CD14-positive monocyte (primary cell): ENCODE data around the gene EPM2A. TPM values are rescaled to one million over a fixed set of nuclear protein-coding genes. Genes with fewer than 3 reads are reported as not detected.

Experiments
- DNase-seq, 3 donors: peaks; one replicate each; pipeline ENCODE4 v3.0.0-alpha.2; 2011 to 2022
- H2AFZ ChIP-seq: 2 replicates; pipeline ENCODE4 v1.6.0; 2012; ENCODE audit warnings: mild to moderate bottlenecking, low read depth, low read length, inconsistent platforms; ENCODE audit not compliant: insufficient read depth, poor library complexity, severe bottlenecking
- H3K27ac ChIP-seq, 2 donors: 1 replicate in 1 of 2; 2 replicates in 1 of 2; pipeline ENCODE4 v1.5.1; 2012 to 2013; ENCODE audit warnings: low read length in 2 of 2, control low read depth in 1 of 2, inconsistent platforms in 1 of 2, low read depth in 1 of 2, mild to moderate bottlenecking in 1 of 2
- H3K27me3 ChIP-seq, 2 donors: one replicate each; pipeline versions ENCODE4 v1.6.0 to v1.6.1; 2011 to 2013; ENCODE audit warnings: low read length in 2 of 2; ENCODE audit not compliant: control insufficient read depth in 2 of 2, insufficient read depth in 2 of 2
- H3K36me3 ChIP-seq, 2 donors: replicated peaks in 1 of 2; 1 replicate in 1 of 2; 2 replicates in 1 of 2; pipeline versions ENCODE4 v1.5.1 to v1.6.1; 2012 to 2013; ENCODE audit warnings: low read length in 2 of 2, control low read depth in 1 of 2, inconsistent platforms in 1 of 2, mild to moderate bottlenecking in 1 of 2; ENCODE audit not compliant: insufficient read depth in 2 of 2, control insufficient read depth in 1 of 2
- H3K4me1 ChIP-seq, 2 donors: 1 replicate in 1 of 2; 2 replicates in 1 of 2; pipeline versions ENCODE4 v1.5.1 to v1.6.1; 2012 to 2013; ENCODE audit warnings: low read length in 2 of 2, control low read depth in 1 of 2, inconsistent platforms in 1 of 2, mild to moderate bottlenecking in 1 of 2, moderate library complexity in 1 of 2; ENCODE audit not compliant: insufficient read depth in 2 of 2, control insufficient read depth in 1 of 2
- H3K4me2 ChIP-seq: replicated peaks from 2 replicates; pipeline ENCODE3; 2012; ENCODE audit warnings: low read length, moderate library complexity, mild to moderate bottlenecking; ENCODE audit not compliant: poor library complexity, severe bottlenecking; ENCODE audit errors: extremely low read depth
- H3K4me3 ChIP-seq, 3 experiments: fragments of 200-600 bp in 1 of 3; sonication (generic) in 1 of 3; replicated peaks in 1 of 3; 1 replicate in 2 of 3; 2 replicates in 1 of 3; pipeline ENCODE4 v1.5.1; 2011 to 2013; ENCODE audit warnings: low read length in 3 of 3, mild to moderate bottlenecking in 3 of 3, control low read depth in 2 of 3, low read depth in 2 of 3, inconsistent platforms in 1 of 3, moderate library complexity in 1 of 3
- H3K79me2 ChIP-seq: 2 replicates; pipeline ENCODE4 v1.6.0; 2012; ENCODE audit warnings: mild to moderate bottlenecking, control low read depth, inconsistent platforms, low read length, moderate library complexity; ENCODE audit not compliant: insufficient read depth
- H3K9ac ChIP-seq: 2 replicates; pipeline ENCODE4 v1.6.0; 2017; ENCODE audit warnings: low read length, mild to moderate bottlenecking; ENCODE audit not compliant: insufficient read depth, poor library complexity, severe bottlenecking
- H3K9me3 ChIP-seq, 2 donors: replicated peaks in 1 of 2; 1 replicate in 1 of 2; 2 replicates in 1 of 2; pipeline versions ENCODE4 v1.5.1 to v1.6.1; 2012 to 2013; ENCODE audit warnings: low read length in 2 of 2, control low read depth in 1 of 2; ENCODE audit not compliant: control insufficient read depth in 1 of 2, insufficient read depth in 1 of 2
- H4K20me1 ChIP-seq: 2 replicates; pipeline ENCODE4 v1.6.0; 2012; ENCODE audit warnings: mild to moderate bottlenecking, low read length, control low read depth, moderate library complexity; ENCODE audit not compliant: insufficient read depth
- H3K27ac Mint-ChIP-seq, 7 donors: one replicate each; pipeline ENCODE4 v1.8.0; 2020; ENCODE audit warnings: mild to moderate bottlenecking in 7 of 7, mixed read lengths in 7 of 7, moderate library complexity in 6 of 7, inconsistent platforms in 2 of 7
- H3K27me3 Mint-ChIP-seq, 3 donors: one replicate each; pipeline ENCODE4 v1.8.0; 2021 to 2022; ENCODE audit warnings: low read depth in 3 of 3, mild to moderate bottlenecking in 3 of 3, mixed read lengths in 3 of 3, moderate library complexity in 3 of 3, inconsistent platforms in 1 of 3
- H3K36me3 Mint-ChIP-seq, 2 donors: one replicate each; pipeline ENCODE4 v1.8.0; 2020; ENCODE audit warnings: mixed read lengths in 2 of 2, inconsistent platforms in 1 of 2, mild to moderate bottlenecking in 1 of 2
- H3K4me1 Mint-ChIP-seq: one replicate; pipeline ENCODE4 v1.8.0; 2020; ENCODE audit warnings: mild to moderate bottlenecking, mixed read lengths
- H3K4me3 Mint-ChIP-seq, 2 donors: one replicate each; pipeline ENCODE4 v1.8.0; 2020; ENCODE audit warnings: mild to moderate bottlenecking in 2 of 2, mixed read lengths in 2 of 2, moderate library complexity in 1 of 2
- H3K9me3 Mint-ChIP-seq, 7 donors: one replicate each; pipeline ENCODE4 v1.8.0; 2020 to 2022; ENCODE audit warnings: mixed read lengths in 7 of 7, mild to moderate bottlenecking in 6 of 7, moderate library complexity in 6 of 7, inconsistent platforms in 2 of 7
- WGBS: methylation state at CpG from one replicate; pipeline ENCODE4 v1.1.5; 2013; ENCODE audit warnings: missing lambda C conversion rate; ENCODE audit not compliant: insufficient coverage; 5-methylcytosine and 5-hydroxymethylcytosine counted together
- intact Hi-C, 2 donors: fragments of 100-400 bp; cut with micrococcal nuclease; formaldehyde crosslinking; loops; one replicate each; pipeline versions ENCODE4 v1.15.0 to v1.15.1; 2023
- polyA plus RNA-seq, 3 donors: library from polyadenylated mRNA; depleted of rRNA in 1 of 3; unstranded in 2 of 3; stranded (reverse) in 1 of 3; fragments of 300-500 nt in 2 of 3; fragments of >200 nt in 1 of 3; fragmentation: Illumina TruSeq in 2 of 3; gene quantifications; 1 replicate in 2 of 3; 2 replicates in 1 of 3; pipeline ENCODE4 v1.2.3, GENCODE V29; 2012 to 2021
- TF ChIP-seq, protein P1 (sequence below): fragments of 200-600 bp; IDR thresholded peaks from one replicate; pipeline ENCODE4 v1.8.0; 2022; ENCODE audit warnings: antibody characterized with exemption, mild to moderate bottlenecking

EPM2A gene
- polyA plus RNA-seq, 3 donors = 2.5 to 4.1 (median 3.2) TPM

DNA sequence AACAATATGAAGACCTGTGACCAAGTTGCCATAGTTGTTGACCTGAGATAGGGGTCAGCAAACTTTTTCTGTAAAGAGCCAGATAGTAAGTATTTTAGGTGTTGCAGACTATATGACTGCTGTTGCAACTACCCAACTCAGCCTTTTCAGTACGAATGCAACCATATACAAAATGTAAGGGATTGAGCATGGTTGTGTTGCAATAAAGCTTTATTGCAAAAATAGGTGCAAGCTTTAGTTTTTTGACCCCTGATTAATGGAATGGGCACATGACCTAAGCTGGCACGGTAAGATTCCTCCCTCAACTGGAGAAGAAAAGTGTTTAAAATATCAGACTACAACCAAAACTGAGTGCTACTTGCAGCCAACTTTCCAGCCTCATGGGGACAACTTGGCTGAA lies 17.3 kb upstream of the EPM2A start:
- Histone ChIP-seq H3K9ac (no peak overlapping the region), H2AFZ (no peak overlapping the region), H3K27ac (no peak overlapping the region), H3K4me3 (no peak overlapping the region), H3K4me2 (no peak overlapping the region), H3K27me3 (no peaks in the 10 kb centered on the region), H3K79me2 (no peaks in the 10 kb centered on the region), H3K36me3 (no peaks in the 10 kb centered on the region), H3K9me3 (no peaks in the 10 kb centered on the region), H3K4me1 (peaks cover 23% of the 10 kb centered on the region in 2 donors), H4K20me1 (no peaks in the 10 kb centered on the region)
- Mint-ChIP-seq H3K9me3 (no peaks in the 10 kb centered on the region), H3K4me3 (no peak overlapping the region), H3K4me1 (peaks cover 31% of the 10 kb centered on the region), H3K27ac (no peak overlapping the region), H3K27me3 (peaks cover 0 to 2% (median 0%) of the 10 kb centered on the region in 3 donors), H3K36me3 (no peaks in the 10 kb centered on the region)
- DNase-seq = no peak
- no CpG with 5 or more reads among the region's 2 CpGs for WGBS
- TF ChIP-seq, protein P1, sequence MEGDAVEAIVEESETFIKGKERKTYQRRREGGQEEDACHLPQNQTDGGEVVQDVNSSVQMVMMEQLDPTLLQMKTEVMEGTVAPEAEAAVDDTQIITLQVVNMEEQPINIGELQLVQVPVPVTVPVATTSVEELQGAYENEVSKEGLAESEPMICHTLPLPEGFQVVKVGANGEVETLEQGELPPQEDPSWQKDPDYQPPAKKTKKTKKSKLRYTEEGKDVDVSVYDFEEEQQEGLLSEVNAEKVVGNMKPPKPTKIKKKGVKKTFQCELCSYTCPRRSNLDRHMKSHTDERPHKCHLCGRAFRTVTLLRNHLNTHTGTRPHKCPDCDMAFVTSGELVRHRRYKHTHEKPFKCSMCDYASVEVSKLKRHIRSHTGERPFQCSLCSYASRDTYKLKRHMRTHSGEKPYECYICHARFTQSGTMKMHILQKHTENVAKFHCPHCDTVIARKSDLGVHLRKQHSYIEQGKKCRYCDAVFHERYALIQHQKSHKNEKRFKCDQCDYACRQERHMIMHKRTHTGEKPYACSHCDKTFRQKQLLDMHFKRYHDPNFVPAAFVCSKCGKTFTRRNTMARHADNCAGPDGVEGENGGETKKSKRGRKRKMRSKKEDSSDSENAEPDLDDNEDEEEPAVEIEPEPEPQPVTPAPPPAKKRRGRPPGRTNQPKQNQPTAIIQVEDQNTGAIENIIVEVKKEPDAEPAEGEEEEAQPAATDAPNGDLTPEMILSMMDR = no peak
- intact Hi-C loops = no loop called here

DNA sequence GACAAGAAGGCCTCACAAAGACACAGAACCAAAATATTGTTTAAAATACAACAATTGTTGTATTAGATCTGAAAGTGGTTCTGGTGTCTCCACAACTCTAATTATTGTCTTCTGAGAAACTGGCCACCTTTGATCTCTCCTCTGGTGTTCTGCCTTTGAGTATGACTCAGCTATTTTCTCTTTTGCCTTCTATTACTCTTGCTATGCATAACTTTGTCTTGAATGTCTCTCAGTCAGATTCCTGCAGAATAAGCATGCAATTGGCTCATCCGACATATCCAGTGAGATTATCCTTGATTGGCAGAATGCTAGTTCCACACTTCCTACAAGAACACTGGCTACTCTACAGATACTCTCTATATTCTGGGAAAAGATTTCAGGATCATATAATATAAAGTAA lies 14.3 kb upstream of the EPM2A start:
- Histone ChIP-seq H3K36me3 (no peaks in the 10 kb centered on the region), H3K27me3 (no peaks in the 10 kb centered on the region), H3K9me3 (no peaks in the 10 kb centered on the region), H3K4me2 (peak overlapping the region; percentile 18), H3K27ac (no peak overlapping the region), H4K20me1 (no peaks in the 10 kb centered on the region), H3K9ac (no peak overlapping the region), H2AFZ (peak overlapping the region; percentile 1), H3K79me2 (no peaks in the 10 kb centered on the region), H3K4me3 (no peak overlapping the region), H3K4me1 (peaks cover 3 to 8% of the 10 kb centered on the region in 2 donors)
- Mint-ChIP-seq H3K27me3 (peaks cover 0 to 2% (median 0%) of the 10 kb centered on the region in 3 donors), H3K36me3 (no peaks in the 10 kb centered on the region), H3K4me3 (no peak overlapping the region), H3K4me1 (peaks cover 8% of the 10 kb centered on the region), H3K27ac (no peak overlapping the region), H3K9me3 (no peaks in the 10 kb centered on the region)
- WGBS = no CpG with 5 or more reads among the region's 1 CpG
- peak in 2 of 3 donors; percentile 13 to 24 for DNase-seq
- TF ChIP-seq, protein P1 = no peak
- intact Hi-C loops = no loop called here
